ENCODE results near the gene ATP9B. TPM values are rescaled to one million over a fixed set of nuclear protein-coding genes. Genes with fewer than 3 reads are reported as not detected.
A peak's percentile ranks its signal among the peaks of the same experiment; 100 is the strongest.

ATP9B gene
- total RNA-seq, 1 donor: 45.2 TPM

GRCh38 chr18:79191956-79192355, 122.8 kb downstream of the ATP9B start:
- no peak for DNase-seq (ENCODE audit: low read depth in 2 of 3, low spot score in 2 of 3)

GRCh38 chr18:79193826-79194225, 124.6 kb downstream of the ATP9B start:
- no peak for DNase-seq (ENCODE audit: low read depth in 2 of 3, low spot score in 2 of 3)

- DNase-seq (ENCODE audit: low read depth in 2 of 3, low spot score in 2 of 3): no peak
Measured at GRCh38 chr18:79195716-79196683, 126.8 kb downstream of the ATP9B start.

GRCh38 chr18:79197531-79197930, 128.3 kb downstream of the ATP9B start:
- DNase-seq (ENCODE audit: low read depth in 2 of 3, low spot score in 2 of 3): no peak

- DNase-seq (ENCODE audit: low read depth in 2 of 3, low spot score in 2 of 3): no peak
Measured at GRCh38 chr18:79199691-79200374, 130.6 kb downstream of the ATP9B start.

GRCh38 chr18:79200546-79201268, 131.5 kb downstream of the ATP9B start:
- peak in 2 of 3 donors; percentile 21 to 62 for DNase-seq (ENCODE audit: low read depth in 2 of 3, low spot score in 2 of 3)

- no peak for DNase-seq (ENCODE audit: low read depth in 2 of 3, low spot score in 2 of 3)
Measured at GRCh38 chr18:79203017-79203605, 133.9 kb downstream of the ATP9B start.

- DNase-seq (ENCODE audit: low read depth in 2 of 3, low spot score in 2 of 3): no peak
Measured at GRCh38 chr18:79204889-79205807, 136.0 kb downstream of the ATP9B start.

- DNase-seq (ENCODE audit: low read depth in 2 of 3, low spot score in 2 of 3): no peak
Measured at GRCh38 chr18:79206444-79206843, 137.2 kb downstream of the ATP9B start.

- DNase-seq (ENCODE audit: low read depth in 2 of 3, low spot score in 2 of 3): no peak
Measured at GRCh38 chr18:79208906-79209305, 139.7 kb downstream of the ATP9B start.

GRCh38 chr18:79210002-79210910, 141.1 kb downstream of the ATP9B start:
- no peak for DNase-seq (ENCODE audit: low read depth in 2 of 3, low spot score in 2 of 3)

GRCh38 chr18:79211844-79212243, 142.7 kb downstream of the ATP9B start:
- no peak for DNase-seq (ENCODE audit: low read depth in 2 of 3, low spot score in 2 of 3)

- DNase-seq (ENCODE audit: low read depth in 2 of 3, low spot score in 2 of 3): no peak
Measured at GRCh38 chr18:79214056-79214455, 144.9 kb downstream of the ATP9B start.

GRCh38 chr18:79216176-79216575, 147.0 kb downstream of the ATP9B start:
- DNase-seq (ENCODE audit: low read depth in 2 of 3, low spot score in 2 of 3): no peak

- no peak for DNase-seq (ENCODE audit: low read depth in 2 of 3, low spot score in 2 of 3)
Measured at GRCh38 chr18:79217979-79218604, 148.9 kb downstream of the ATP9B start.

GRCh38 chr18:79218605-79219190, 149.5 kb downstream of the ATP9B start:
- DNase-seq (ENCODE audit: low read depth in 2 of 3, low spot score in 2 of 3): no peak

- no peak for DNase-seq (ENCODE audit: low read depth in 2 of 3, low spot score in 2 of 3)
Measured at GRCh38 chr18:79221136-79221535, 151.9 kb downstream of the ATP9B start.

- no peak for DNase-seq (ENCODE audit: low read depth in 2 of 3, low spot score in 2 of 3)
Measured at GRCh38 chr18:79222790-79223189, 153.6 kb downstream of the ATP9B start.
